ENCODE measurements around the gene MTO1.

MTO1 gene

DNA sequence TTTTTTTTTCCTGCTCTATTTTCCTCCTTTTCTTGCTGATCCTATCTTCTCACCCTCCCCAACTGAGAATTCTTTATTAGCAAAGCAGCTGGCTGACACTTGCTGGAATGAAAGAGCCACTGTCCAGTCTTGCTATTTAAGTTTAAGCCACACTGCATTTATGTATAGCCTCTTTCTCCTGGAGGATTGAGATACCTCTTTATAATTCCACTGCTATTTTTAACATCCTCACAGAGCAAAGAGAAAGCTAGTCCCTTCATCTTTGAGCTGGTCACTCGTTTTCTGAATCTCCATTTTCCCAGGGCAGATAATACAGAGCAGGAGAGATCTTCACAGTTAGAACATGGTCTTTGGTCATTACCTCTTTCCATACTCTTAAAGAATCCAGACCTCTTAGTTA is 95.3 kb downstream of the MTO1 start:
- TF ChIP-seq, protein P1, sequence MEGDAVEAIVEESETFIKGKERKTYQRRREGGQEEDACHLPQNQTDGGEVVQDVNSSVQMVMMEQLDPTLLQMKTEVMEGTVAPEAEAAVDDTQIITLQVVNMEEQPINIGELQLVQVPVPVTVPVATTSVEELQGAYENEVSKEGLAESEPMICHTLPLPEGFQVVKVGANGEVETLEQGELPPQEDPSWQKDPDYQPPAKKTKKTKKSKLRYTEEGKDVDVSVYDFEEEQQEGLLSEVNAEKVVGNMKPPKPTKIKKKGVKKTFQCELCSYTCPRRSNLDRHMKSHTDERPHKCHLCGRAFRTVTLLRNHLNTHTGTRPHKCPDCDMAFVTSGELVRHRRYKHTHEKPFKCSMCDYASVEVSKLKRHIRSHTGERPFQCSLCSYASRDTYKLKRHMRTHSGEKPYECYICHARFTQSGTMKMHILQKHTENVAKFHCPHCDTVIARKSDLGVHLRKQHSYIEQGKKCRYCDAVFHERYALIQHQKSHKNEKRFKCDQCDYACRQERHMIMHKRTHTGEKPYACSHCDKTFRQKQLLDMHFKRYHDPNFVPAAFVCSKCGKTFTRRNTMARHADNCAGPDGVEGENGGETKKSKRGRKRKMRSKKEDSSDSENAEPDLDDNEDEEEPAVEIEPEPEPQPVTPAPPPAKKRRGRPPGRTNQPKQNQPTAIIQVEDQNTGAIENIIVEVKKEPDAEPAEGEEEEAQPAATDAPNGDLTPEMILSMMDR (IDR thresholded peaks at IDR 0.05; ENCODE audit: insufficient read depth, low read depth, low read length, missing control alignments), result no peak
- H3K4me3 ChIP-seq (ENCODE audit: low read depth, low read length), result no peak overlapping the region
- no peak for DNase-seq (ENCODE audit: low read depth)

All from GM12865 (cell line).